NCI-H2227 (cell line): ENCODE data around the gene SZRD1.

Experiments used
- DNase-seq: peaks from one replicate; lab custom pipeline; 2025; ENCODE audit not compliant: unreplicated experiment; lab: John Stamatoyannopoulos, UW

SZRD1 gene

GRCh38 chr1:16367258-16367967 is 371 bp downstream of the SZRD1 start:
- DNase-seq = peak; percentile 85

- DNase-seq = no peak
These were observed 1.2 kb downstream of the SZRD1 start for GRCh38 chr1:16367968-16368890.

- DNase-seq = no peak
These were observed 2.8 kb downstream of the SZRD1 start for GRCh38 chr1:16369821-16370220.

GRCh38 chr1:16371725-16372124 is 4.7 kb downstream of the SZRD1 start:
- DNase-seq = no peak

GRCh38 chr1:16372535-16373285 is 5.7 kb downstream of the SZRD1 start:
- DNase-seq = no peak

GRCh38 chr1:16374266-16374665 is 7.2 kb downstream of the SZRD1 start:
- no peak for DNase-seq

GRCh38 chr1:16375521-16376340 is 8.7 kb downstream of the SZRD1 start:
- DNase-seq = no peak

- DNase-seq = no peak
These were observed 9.9 kb downstream of the SZRD1 start for GRCh38 chr1:16376971-16377370.

- no peak for DNase-seq
These were observed 11.4 kb downstream of the SZRD1 start for GRCh38 chr1:16378443-16378842.

- DNase-seq = no peak
These were observed 13.8 kb downstream of the SZRD1 start for GRCh38 chr1:16380868-16381267.

- DNase-seq = no peak
These were observed 16.8 kb downstream of the SZRD1 start for GRCh38 chr1:16383888-16384287.

GRCh38 chr1:16385659-16386453 is 18.8 kb downstream of the SZRD1 start:
- DNase-seq = no peak

- no peak for DNase-seq
These were observed 19.5 kb downstream of the SZRD1 start for GRCh38 chr1:16386454-16387113.

- DNase-seq = no peak
These were observed 20.5 kb downstream of the SZRD1 start for GRCh38 chr1:16387201-16388188.

- no peak for DNase-seq
These were observed 24.4 kb downstream of the SZRD1 start for GRCh38 chr1:16391411-16391810.

- DNase-seq = no peak
These were observed 25.9 kb downstream of the SZRD1 start for GRCh38 chr1:16392740-16393569.
